HUES64 (cell line): Measurements from ENCODE around the gene CLC.
A peak's percentile ranks its signal among the peaks of the same experiment; 100 is the strongest.
"Not testable (repeated sequence)": the region's sequence is repeated elsewhere in the genome, so short reads cannot be mapped to it uniquely, and the experiment has no call there.

Experiments
- H3K27ac ChIP-seq: 2 replicates; pipeline ENCODE4 v1.7.0; 2013; ENCODE audit warnings: low read depth, low read length, inconsistent platforms
- H3K27me3 ChIP-seq: 2 replicates; pipeline ENCODE4 v1.6.1; 2013; ENCODE audit warnings: mild to moderate bottlenecking, low read length; ENCODE audit not compliant: insufficient read depth
- H3K36me3 ChIP-seq: 2 replicates; pipeline ENCODE4 v1.6.1; 2013; ENCODE audit warnings: mild to moderate bottlenecking, low read length; ENCODE audit not compliant: insufficient read depth
- H3K4me1 ChIP-seq: 2 replicates; pipeline ENCODE4 v1.6.1; 2013; ENCODE audit warnings: mild to moderate bottlenecking, low read length, moderate library complexity; ENCODE audit not compliant: insufficient read depth
- H3K4me3 ChIP-seq: 2 replicates; pipeline ENCODE4 v1.5.1; 2013; ENCODE audit warnings: mild to moderate bottlenecking, low read length, moderate library complexity
- H3K9ac ChIP-seq: 2 replicates; pipeline ENCODE4 v1.6.1; 2013; ENCODE audit warnings: mild to moderate bottlenecking, low read depth, low read length
- H3K9me3 ChIP-seq: 2 replicates; pipeline ENCODE4 v1.6.1; 2013; ENCODE audit warnings: low read depth, low read length; ENCODE audit not compliant: insufficient read depth
- WGBS: fragments of 150-250, 120-280 bp; methylation state at CpG from one replicate; pipeline ENCODE4 v1.1.7; 2013; ENCODE audit warnings: missing lambda C conversion rate; 5-methylcytosine and 5-hydroxymethylcytosine counted together

Gene CLC

GRCh38 chr19:39728040-39728439 lies 9.8 kb downstream of the CLC start:
- Histone ChIP-seq H3K4me3 (no peak overlapping the region), H3K9ac (no peak overlapping the region), H3K36me3 (no peaks in the 10 kb centered on the region), H3K27me3 (peaks cover 3% of the 10 kb centered on the region; the same call in 1 of the 2 replicates), H3K4me1 (no peaks in the 10 kb centered on the region), H3K27ac (no peak overlapping the region), H3K9me3 (no peaks in the 10 kb centered on the region)
- 88% methylated on average over 6 of the region's 6 CpGs for WGBS

- Histone ChIP-seq H3K27ac (no peak overlapping the region), H3K27me3 (peaks cover 5% of the 10 kb centered on the region; the same call in 1 of the 2 replicates), H3K9me3 (no peaks in the 10 kb centered on the region), H3K9ac (no peak overlapping the region), H3K4me1 (no peaks in the 10 kb centered on the region), H3K36me3 (no peaks in the 10 kb centered on the region), H3K4me3 (no peak overlapping the region)
- 82% methylated on average over 10 of the region's 10 CpGs for WGBS
Observed at GRCh38 chr19:39727070-39727800, 10.6 kb downstream of the CLC start.

GRCh38 chr19:39725995-39726394 lies 11.8 kb downstream of the CLC start:
- no peaks in the 10 kb centered on the region for H3K9me3 ChIP-seq
- no peaks in the 10 kb centered on the region for H3K36me3 ChIP-seq
- H3K4me3 ChIP-seq, result no peak overlapping the region
- peaks cover 8% of the 10 kb centered on the region; the same call in 1 of the 2 replicates for H3K27me3 ChIP-seq
- H3K9ac ChIP-seq, result no peak overlapping the region
- H3K27ac ChIP-seq, result no peak overlapping the region
- H3K4me1 ChIP-seq, result no peaks in the 10 kb centered on the region

- not testable (repeated sequence) for H3K27ac ChIP-seq, H3K4me3 ChIP-seq, H3K27me3 ChIP-seq, H3K36me3 ChIP-seq, H3K4me1 ChIP-seq, H3K9me3 ChIP-seq, H3K9ac ChIP-seq
- WGBS, result 80% methylated on average over 3 of the region's 3 CpGs
Observed at GRCh38 chr19:39720144-39720543, 17.7 kb downstream of the CLC start.

GRCh38 chr19:39710333-39710890 lies 27.4 kb downstream of the CLC start:
- 89% methylated on average over 3 of the region's 4 CpGs for WGBS
- Histone ChIP-seq H3K36me3 (no peaks in the 10 kb centered on the region), H3K4me3 (no peak overlapping the region), H3K27ac (no peak overlapping the region), H3K4me1 (no peaks in the 10 kb centered on the region; the same call in 1 of the 2 replicates), H3K27me3 (no peaks in the 10 kb centered on the region), H3K9me3 (no peaks in the 10 kb centered on the region), H3K9ac (no peak overlapping the region)

GRCh38 chr19:39709026-39709872 lies 28.6 kb downstream of the CLC start:
- 90% methylated on average over 5 of the region's 5 CpGs for WGBS
- Histone ChIP-seq H3K9me3 (no peaks in the 10 kb centered on the region), H3K4me1 (no peaks in the 10 kb centered on the region; the same call in 1 of the 2 replicates), H3K4me3 (no peak overlapping the region), H3K36me3 (no peaks in the 10 kb centered on the region), H3K9ac (peak overlapping the region; percentile 37; the same call in 1 of the 2 replicates), H3K27me3 (no peaks in the 10 kb centered on the region), H3K27ac (no peak overlapping the region)

- Histone ChIP-seq H3K4me1 (no peaks in the 10 kb centered on the region; the same call in 1 of the 2 replicates), H3K27ac (no peak overlapping the region)
- 81% methylated on average over 6 of the region's 6 CpGs for WGBS
Observed at GRCh38 chr19:39708594-39708993, 29.2 kb downstream of the CLC start.

GRCh38 chr19:39705578-39706188 lies 32.1 kb downstream of the CLC start:
- no peak overlapping the region for H3K27ac ChIP-seq
- no peaks in the 10 kb centered on the region for H3K36me3 ChIP-seq
- H3K27me3 ChIP-seq, result 0 out of 2 replicates have a peak, but pooled peaks cover 5% of the 10 kb centered on the region
- no peak overlapping the region for H3K9ac ChIP-seq
- H3K9me3 ChIP-seq, result no peaks in the 10 kb centered on the region
- no peaks in the 10 kb centered on the region; the same call in 1 of the 2 replicates for H3K4me1 ChIP-seq
- no peak overlapping the region for H3K4me3 ChIP-seq
- 91% methylated on average over 8 of the region's 8 CpGs for WGBS

More at GRCh38 chr19:39708594-39708993, 29.2 kb downstream of the CLC start:
- Histone ChIP-seq H3K27me3 (no peaks in the 10 kb centered on the region), H3K36me3 (no peaks in the 10 kb centered on the region), H3K4me3 (no peak overlapping the region), H3K9ac (no peak overlapping the region), H3K9me3 (no peaks in the 10 kb centered on the region)

- H3K9ac ChIP-seq, result no peak within 1 kb of the TSS
- H3K36me3 ChIP-seq, result no peaks in the 10 kb centered on the region
- no peaks in the 10 kb centered on the region for H3K9me3 ChIP-seq
- no peak within 1 kb of the TSS for H3K4me3 ChIP-seq
- WGBS, result 66% methylated on average over 6 of the region's 6 CpGs
- H3K4me1 ChIP-seq, result no peaks in the 10 kb centered on the region; the same call in 1 of the 2 replicates
- H3K27me3 ChIP-seq, result 0 out of 2 replicates have a peak, but pooled peaks cover 5% of the 10 kb centered on the region
- H3K27ac ChIP-seq, result no peak within 1 kb of the TSS
Observed at GRCh38 chr19:39704181-39705044, 33.4 kb downstream of the CLC start, which contains the start of gene LGALS14. TSS of gene LGALS14 (plus strand) at chr19:39704481. CDS start at chr19:39704529, 48 bp downstream.

GRCh38 chr19:39701291-39701690 lies 36.5 kb downstream of the CLC start:
- 0 out of 2 replicates have a peak, but pooled peaks cover 5% of the 10 kb centered on the region for H3K27me3 ChIP-seq
- H3K4me1 ChIP-seq, result no peaks in the 10 kb centered on the region
- 59% methylated on average over 4 of the region's 5 CpGs for WGBS
- H3K27ac ChIP-seq, result no peak overlapping the region
- H3K36me3 ChIP-seq, result no peaks in the 10 kb centered on the region
- no peaks in the 10 kb centered on the region for H3K9me3 ChIP-seq
- no peak overlapping the region for H3K9ac ChIP-seq
- no peak overlapping the region for H3K4me3 ChIP-seq
